Mammary epithelial cell (primary cell): Measurements from ENCODE around the gene ZMYND11.

Experiments used
- CTCF ChIP-seq, 2 donors: IDR thresholded peaks in 1 of 2; conservative IDR thresholded peaks in 1 of 2; 2 replicates each; pipeline ENCODE4 v1.5.1; 2011 to 2012; ENCODE audit warnings: inconsistent platforms in 2 of 2, low read length in 2 of 2, mild to moderate bottlenecking in 2 of 2, control low read depth in 1 of 2, low read depth in 1 of 2; ENCODE audit not compliant: insufficient read depth in 1 of 2; ENCODE audit errors: extremely low read depth in 1 of 2
- EZH2 ChIP-seq: IDR thresholded peaks from 2 replicates; pipeline ENCODE4 v1.6.1; 2012; ENCODE audit warnings: low read length, inconsistent platforms, borderline replicate concordance

GRCh38 chr10:235915-236314, 100.7 kb downstream of the ZMYND11 start:
- TF ChIP-seq CTCF (conservative IDR thresholded peaks at IDR 0.05 in 1 of 2, IDR thresholded peaks at IDR 0.05 in 1 of 2; ENCODE audit: extremely low read depth in 1 of 2, insufficient read depth in 1 of 2, low read depth in 1 of 2, low read length in 2 of 2) (no peak), EZH2 (no peak)
